ENCODE measurements around the gene OCA2.

OCA2 gene

DNA sequence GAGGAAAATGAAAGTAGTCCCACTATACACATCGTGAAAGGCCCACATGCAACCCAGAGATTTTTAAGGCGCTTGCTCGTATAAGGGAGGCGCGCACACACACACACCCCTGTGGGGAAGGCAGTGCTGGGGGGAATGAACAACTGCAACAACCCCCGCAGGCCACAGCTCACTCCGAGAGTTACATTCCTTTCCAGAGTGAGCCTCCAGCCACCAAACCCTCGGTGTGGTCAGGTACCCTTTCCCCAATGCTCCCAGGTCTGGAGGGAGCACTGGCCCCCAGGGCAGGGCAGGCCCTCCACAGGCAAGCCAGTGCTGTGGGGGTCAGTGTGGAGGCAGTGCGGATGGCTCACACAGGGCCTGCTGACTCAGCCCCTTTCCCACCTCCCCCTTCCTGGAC, 115.6 kb downstream of the OCA2 start:
- H3K4me3 ChIP-seq (ENCODE audit: control insufficient read depth, low read depth, low read length), result no peak overlapping the region
- TF ChIP-seq, protein P1, sequence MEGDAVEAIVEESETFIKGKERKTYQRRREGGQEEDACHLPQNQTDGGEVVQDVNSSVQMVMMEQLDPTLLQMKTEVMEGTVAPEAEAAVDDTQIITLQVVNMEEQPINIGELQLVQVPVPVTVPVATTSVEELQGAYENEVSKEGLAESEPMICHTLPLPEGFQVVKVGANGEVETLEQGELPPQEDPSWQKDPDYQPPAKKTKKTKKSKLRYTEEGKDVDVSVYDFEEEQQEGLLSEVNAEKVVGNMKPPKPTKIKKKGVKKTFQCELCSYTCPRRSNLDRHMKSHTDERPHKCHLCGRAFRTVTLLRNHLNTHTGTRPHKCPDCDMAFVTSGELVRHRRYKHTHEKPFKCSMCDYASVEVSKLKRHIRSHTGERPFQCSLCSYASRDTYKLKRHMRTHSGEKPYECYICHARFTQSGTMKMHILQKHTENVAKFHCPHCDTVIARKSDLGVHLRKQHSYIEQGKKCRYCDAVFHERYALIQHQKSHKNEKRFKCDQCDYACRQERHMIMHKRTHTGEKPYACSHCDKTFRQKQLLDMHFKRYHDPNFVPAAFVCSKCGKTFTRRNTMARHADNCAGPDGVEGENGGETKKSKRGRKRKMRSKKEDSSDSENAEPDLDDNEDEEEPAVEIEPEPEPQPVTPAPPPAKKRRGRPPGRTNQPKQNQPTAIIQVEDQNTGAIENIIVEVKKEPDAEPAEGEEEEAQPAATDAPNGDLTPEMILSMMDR (conservative IDR thresholded peaks at IDR 0.05; ENCODE audit: control insufficient read depth, insufficient read depth, low read depth, low read length), result no peak
- DNase-seq (ENCODE audit: low read depth), result no peak

DNA sequence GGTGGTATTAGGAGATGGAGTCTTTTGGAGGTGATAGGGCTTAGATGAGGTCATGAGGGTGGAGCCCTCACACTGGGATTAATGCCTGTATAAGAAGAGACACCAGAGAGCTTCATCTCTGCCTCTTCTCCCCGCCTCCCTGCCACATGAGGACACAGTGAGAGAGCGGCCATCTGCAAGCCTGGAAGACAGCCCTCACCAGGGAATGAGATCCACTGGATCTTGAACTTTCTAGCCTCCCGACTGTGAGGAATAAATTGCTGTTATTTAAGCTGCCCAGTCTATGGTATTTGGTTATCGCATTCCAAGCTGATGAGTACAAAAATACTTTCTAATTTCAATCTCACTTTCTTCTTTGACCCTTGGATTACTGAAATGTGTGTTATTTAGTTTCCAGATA, 121.4 kb downstream of the OCA2 start:
- DNase-seq (ENCODE audit: low read depth), result no peak
- no peak overlapping the region for H3K4me3 ChIP-seq (ENCODE audit: control insufficient read depth, low read depth, low read length)

DNA sequence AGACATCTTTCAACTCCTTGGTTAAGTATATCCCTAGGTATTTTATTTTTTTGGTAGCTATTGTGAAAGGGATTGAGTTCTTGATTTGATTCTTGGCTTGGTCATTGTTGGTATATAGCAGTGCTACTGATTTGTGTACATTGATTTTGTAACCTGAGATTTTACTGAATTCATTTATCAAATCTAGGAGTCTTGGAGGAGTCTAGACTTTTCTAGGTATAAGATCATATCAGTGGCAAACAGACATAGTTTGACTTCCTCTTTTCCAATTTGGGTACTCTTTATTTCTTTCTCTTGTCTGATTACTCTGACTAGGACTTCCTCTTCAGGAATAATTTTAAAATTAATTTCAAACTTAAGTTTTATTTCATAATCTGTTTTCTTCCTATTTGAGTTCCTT, 125.2 kb downstream of the OCA2 start:
- TF ChIP-seq, protein P1 (conservative IDR thresholded peaks at IDR 0.05; ENCODE audit: control insufficient read depth, insufficient read depth, low read depth, low read length), result no peak
- no peak for DNase-seq (ENCODE audit: low read depth)
- H3K4me3 ChIP-seq (ENCODE audit: control insufficient read depth, low read depth, low read length), result no peak overlapping the region

More for the DNA sequence above, 121.4 kb downstream of the OCA2 start:
- TF ChIP-seq, protein P1 (conservative IDR thresholded peaks at IDR 0.05; ENCODE audit: control insufficient read depth, insufficient read depth, low read depth, low read length), result no peak

DNA sequence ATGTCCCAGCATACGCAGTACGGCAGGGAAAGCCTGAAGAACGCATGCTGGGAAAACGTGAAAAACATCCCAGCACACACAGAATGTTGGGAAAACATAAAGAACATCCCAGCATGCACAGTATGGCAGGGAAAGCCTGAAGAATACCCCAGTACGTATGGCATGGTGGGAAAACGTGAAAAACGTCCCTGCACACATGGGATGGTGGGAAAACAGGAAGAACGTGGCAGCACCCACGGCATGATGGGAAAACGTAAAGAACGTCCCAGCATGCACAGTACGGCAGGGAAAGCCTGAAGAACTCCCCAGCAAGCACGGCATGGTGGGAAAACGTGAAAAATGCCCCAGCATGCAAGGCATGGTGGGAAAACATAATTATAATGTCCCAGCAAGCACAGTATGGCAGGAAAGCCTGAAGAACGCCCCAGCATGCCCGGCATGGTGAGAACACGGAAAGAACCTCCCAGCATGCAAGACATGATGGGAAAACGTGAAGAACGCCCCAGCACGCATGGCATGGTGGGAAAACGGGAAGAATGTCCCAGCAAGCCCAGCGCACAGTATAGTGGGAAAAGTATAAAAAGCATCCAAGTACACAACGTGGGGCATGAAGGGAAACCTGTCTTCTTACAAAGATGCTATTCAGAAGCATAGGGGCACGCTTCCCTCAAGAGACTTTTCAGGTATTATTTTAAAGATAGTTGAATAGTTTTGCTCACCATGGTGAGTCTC, 128.3 kb downstream of the OCA2 start:
- H3K4me3 ChIP-seq (ENCODE audit: control insufficient read depth, low read depth, low read length), result no peak overlapping the region
- TF ChIP-seq, protein P1 (conservative IDR thresholded peaks at IDR 0.05; ENCODE audit: control insufficient read depth, insufficient read depth, low read depth, low read length), result no peak
- no peak for DNase-seq (ENCODE audit: low read depth)

DNA sequence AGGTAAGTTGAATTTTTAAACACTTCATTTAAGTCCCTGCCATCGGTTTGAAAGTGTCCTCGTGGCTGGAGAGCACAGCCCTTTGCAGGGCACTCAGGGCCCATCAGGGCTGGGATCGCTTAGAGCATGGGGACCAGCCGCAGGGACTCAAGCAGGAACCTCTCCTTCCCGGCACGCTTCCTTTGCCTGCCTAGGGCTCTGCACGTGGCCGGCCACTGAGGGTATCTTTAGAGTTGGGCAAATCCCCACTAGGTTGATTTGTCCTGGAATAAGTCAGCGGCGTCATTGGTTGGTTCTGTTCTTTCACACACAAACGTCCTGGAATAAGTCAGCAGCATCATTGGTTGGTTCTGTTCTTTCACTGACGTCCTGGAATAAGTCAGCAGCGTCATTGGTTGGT, 131.6 kb downstream of the OCA2 start:
- TF ChIP-seq, protein P1 (conservative IDR thresholded peaks at IDR 0.05; ENCODE audit: control insufficient read depth, insufficient read depth, low read depth, low read length), result no peak
- DNase-seq (ENCODE audit: low read depth), result no peak
- no peak overlapping the region for H3K4me3 ChIP-seq (ENCODE audit: control insufficient read depth, low read depth, low read length)

DNA sequence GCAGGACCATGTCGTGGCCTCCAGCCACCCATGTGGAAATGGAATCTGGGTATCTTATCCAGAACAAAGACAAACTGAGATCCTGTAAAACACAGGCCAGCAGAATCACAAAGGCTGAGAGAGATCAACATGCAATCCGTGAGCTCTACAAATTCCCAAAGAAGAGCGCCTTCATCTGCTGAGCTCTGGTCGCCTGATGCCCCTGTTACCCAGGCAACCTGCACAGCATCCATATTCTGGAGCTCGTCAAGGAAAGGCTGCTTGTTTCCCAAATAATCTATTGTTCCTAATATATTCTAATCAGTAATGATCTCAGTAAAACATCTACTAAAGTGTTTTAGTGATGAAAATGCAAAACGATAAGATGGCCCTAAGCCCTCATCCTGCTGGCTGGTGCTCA, 133.6 kb downstream of the OCA2 start:
- DNase-seq (ENCODE audit: low read depth), result no peak
- no peak overlapping the region for H3K4me3 ChIP-seq (ENCODE audit: control insufficient read depth, low read depth, low read length)

More for the DNA sequence above, 133.6 kb downstream of the OCA2 start:
- TF ChIP-seq, protein P1 (conservative IDR thresholded peaks at IDR 0.05; ENCODE audit: control insufficient read depth, insufficient read depth, low read depth, low read length), result no peak
